ENCODE data around the gene SYT7. TPM values are rescaled to one million over a fixed set of nuclear protein-coding genes. Genes with fewer than 3 reads are reported as not detected.

SYT7 gene
- total and polyA plus RNA-seq, 2 of the 8 experiments (the other 6 are each of a cell fraction or from before 2014, with no cell fraction given): 9.6 to 10.5 TPM

DNA sequence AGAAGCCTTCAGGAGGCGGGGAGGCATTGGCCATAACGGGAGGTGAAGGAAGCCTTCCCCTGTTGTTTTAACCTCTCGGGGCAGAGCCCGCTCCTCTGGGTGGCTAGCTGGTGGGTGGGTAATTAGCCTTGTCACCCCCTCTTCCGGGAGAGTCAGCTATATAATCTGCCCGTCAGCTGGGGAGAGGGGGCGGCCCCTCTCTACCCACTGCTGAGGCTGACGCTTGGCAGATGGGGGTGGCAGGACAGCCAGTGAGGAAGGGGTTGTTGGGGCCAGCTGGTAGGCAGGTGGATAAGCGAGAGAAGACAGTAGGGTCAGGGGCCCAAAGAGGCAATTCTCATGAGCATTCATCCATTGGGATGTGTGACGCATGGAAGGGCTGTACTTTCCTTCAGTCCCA lies 33.0 kb upstream of the SYT7 start:
- H3K4me1 ChIP-seq (replicated peaks in 1 of 4; ENCODE audit: control insufficient read depth in 3 of 4, insufficient read depth in 4 of 4, low read length in 3 of 4): peaks cover 0 to 3% (median 2%) of the 10 kb centered on the region in 4 experiments; a peak in 4 of 7 replicates
- 81% methylated on average over 10 of the region's 10 CpGs; no CpG with 5 or more reads in 1 of the 2 experiments for WGBS, 2 experiments (ENCODE audit: extremely low coverage in 1 of 2, insufficient coverage in 1 of 2, insufficient read length in 1 of 2, insufficient replicate concordance in 2 of 2, low coverage in 1 of 2, low lambda C conversion rate in 2 of 2, missing lambda C conversion rate in 1 of 2)
- TF ChIP-seq GABPA (IDR thresholded peaks at IDR 0.05; ENCODE audit: borderline replicate concordance, insufficient read depth, low read length): no peak
- no peak for TF ChIP-seq SRF (IDR thresholded peaks at IDR 0.05; ENCODE audit: low read depth, low read length)
- no peak for TF ChIP-seq TAF7 (optimal IDR thresholded peaks at IDR 0.05; ENCODE audit: borderline replicate concordance, low read depth, low read length)
- TF ChIP-seq POLR2A (IDR thresholded peaks at IDR 0.05; ENCODE audit: control extremely low read depth in 1 of 2, low read depth in 2 of 2, low read length in 2 of 2): no peak
- TF ChIP-seq HDAC6 (IDR thresholded peaks at IDR 0.05; ENCODE audit: low read depth, low read length): no peak
- TF ChIP-seq, protein P1, sequence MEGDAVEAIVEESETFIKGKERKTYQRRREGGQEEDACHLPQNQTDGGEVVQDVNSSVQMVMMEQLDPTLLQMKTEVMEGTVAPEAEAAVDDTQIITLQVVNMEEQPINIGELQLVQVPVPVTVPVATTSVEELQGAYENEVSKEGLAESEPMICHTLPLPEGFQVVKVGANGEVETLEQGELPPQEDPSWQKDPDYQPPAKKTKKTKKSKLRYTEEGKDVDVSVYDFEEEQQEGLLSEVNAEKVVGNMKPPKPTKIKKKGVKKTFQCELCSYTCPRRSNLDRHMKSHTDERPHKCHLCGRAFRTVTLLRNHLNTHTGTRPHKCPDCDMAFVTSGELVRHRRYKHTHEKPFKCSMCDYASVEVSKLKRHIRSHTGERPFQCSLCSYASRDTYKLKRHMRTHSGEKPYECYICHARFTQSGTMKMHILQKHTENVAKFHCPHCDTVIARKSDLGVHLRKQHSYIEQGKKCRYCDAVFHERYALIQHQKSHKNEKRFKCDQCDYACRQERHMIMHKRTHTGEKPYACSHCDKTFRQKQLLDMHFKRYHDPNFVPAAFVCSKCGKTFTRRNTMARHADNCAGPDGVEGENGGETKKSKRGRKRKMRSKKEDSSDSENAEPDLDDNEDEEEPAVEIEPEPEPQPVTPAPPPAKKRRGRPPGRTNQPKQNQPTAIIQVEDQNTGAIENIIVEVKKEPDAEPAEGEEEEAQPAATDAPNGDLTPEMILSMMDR (IDR thresholded peaks at IDR 0.05; ENCODE audit: control extremely low read depth in 1 of 3, insufficient read depth in 1 of 3, low read depth in 1 of 3, low read length in 3 of 3): no peak
- no peak for TF ChIP-seq YY1 (IDR thresholded peaks at IDR 0.05; ENCODE audit: low read depth, low read length)
- no peak for TF ChIP-seq POU5F1 (IDR thresholded peaks at IDR 0.05; ENCODE audit: low read depth, low read length)

More for the DNA sequence above, 33.0 kb upstream of the SYT7 start:
- H3K18ac ChIP-seq (ENCODE audit: extremely low read depth, low read length): no peak overlapping the region; the same call in 1 of the 2 replicates
- H2BK20ac ChIP-seq (ENCODE audit: low read length): peak overlapping the region; percentile 27; the same call in 1 of the 2 replicates
- no peak overlapping the region for H2BK15ac ChIP-seq (ENCODE audit: low read length)
- H4K8ac ChIP-seq (ENCODE audit: extremely low read depth, insufficient read depth, low read length): no peak overlapping the region
- DNase-seq (ENCODE audit: low read depth in 1 of 2, low spot score in 2 of 2) (no peak), FAIRE-seq (no peak)
- no peaks in the 10 kb centered on the region for H3K27me3 ChIP-seq (replicated peaks in 1 of 4; ENCODE audit: control insufficient read depth in 3 of 4, extremely low read depth in 1 of 4, insufficient read depth in 3 of 4, low read length in 3 of 4)
- H3K27ac ChIP-seq (ENCODE audit: low read depth, low read length): no peak overlapping the region
- no peak overlapping the region for H3K4ac ChIP-seq (replicated peaks; ENCODE audit: insufficient read length, low read depth, low read length)
- H3K23me2 ChIP-seq (ENCODE audit: low read depth, low read length): peaks cover 1% of the 10 kb centered on the region; the same call in 1 of the 2 replicates
- H3K9me3 ChIP-seq (ENCODE audit: insufficient read depth in 2 of 2, low read depth in 1 of 2, low read length in 1 of 2): 0 out of 4 replicates have a peak, but pooled peaks cover 0 to 3% of the 10 kb centered on the region in 2 experiments
- H3K4me3 ChIP-seq (ENCODE audit: extremely low read depth in 1 of 4, insufficient read depth in 2 of 4, low read depth in 3 of 4, low read length in 4 of 4): no peak overlapping the region
- H3K56ac ChIP-seq (replicated peaks; ENCODE audit: insufficient read length, low read depth, low read length): no peak overlapping the region
- H3K14ac ChIP-seq (ENCODE audit: insufficient read length): no peak overlapping the region
- no peaks in the 10 kb centered on the region for H3K79me2 ChIP-seq (ENCODE audit: control insufficient read depth in 1 of 2, insufficient read depth in 2 of 2, low read length in 2 of 2)
- H4K91ac ChIP-seq (replicated peaks; ENCODE audit: insufficient read length, low read length): no peak overlapping the region
- H2AFZ ChIP-seq (ENCODE audit: low read length): no peak overlapping the region
- no peaks in the 10 kb centered on the region for H3K79me1 ChIP-seq (ENCODE audit: low read depth, low read length)
- H2BK120ac ChIP-seq (replicated peaks; ENCODE audit: low read depth, low read length): no peak overlapping the region
- no peak overlapping the region for H2AK5ac ChIP-seq (ENCODE audit: low read depth, low read length)
- H4K20me1 ChIP-seq (replicated peaks in 1 of 2; ENCODE audit: control insufficient read depth in 1 of 2, insufficient read depth in 2 of 2, low read length in 2 of 2): no peaks in the 10 kb centered on the region
- H3K9ac ChIP-seq (replicated peaks in 1 of 4; ENCODE audit: extremely low read depth in 1 of 4, low read depth in 3 of 4, low read length in 3 of 4): no peak overlapping the region
- H3K4me2 ChIP-seq (ENCODE audit: insufficient read depth in 1 of 2, low read depth in 2 of 2, low read length in 2 of 2): no peak overlapping the region
- no peaks in the 10 kb centered on the region for H3K36me3 ChIP-seq (ENCODE audit: control insufficient read depth in 2 of 4, insufficient read depth in 4 of 4, low read length in 3 of 4)
- no peak overlapping the region for H2BK12ac ChIP-seq (ENCODE audit: low read depth, low read length)
- H4K5ac ChIP-seq (ENCODE audit: insufficient read length, low read depth, low read length): no peak overlapping the region
- ChIA-PET POLR2A (ENCODE audit: partially characterized antibody) (no interaction called here), CTCF (ENCODE audit: partially characterized antibody) (interaction anchor here (0.7 to 6.0 kb wide), 12 partner anchors 10 to 132 kb away, joined by 3 to 73 read pairs (median 6); a partner anchor contains a TSS)
- H3K23ac ChIP-seq (ENCODE audit: insufficient read length): no peak overlapping the region
- H2BK5ac ChIP-seq (ENCODE audit: low read depth, low read length): no peak overlapping the region

All from H1 (cell line).